ENCODE measurements around the gene TPD52L3. TPM values are rescaled to one million over a fixed set of nuclear protein-coding genes. Genes with fewer than 3 reads are reported as not detected.

The TPD52L3 gene
- total RNA-seq, result not detected in 2 replicates

GRCh38 chr9:6328103-6328502 is at the start of gene TPD52L3:
Gene TPD52L3, plus strand, starts transcription at chr9:6328375. Its CDS starts 221 bp downstream, at chr9:6328596.

Other genes starting within 250 kb of the TPD52L3 start
- gene IL33, start 112.6 kb upstream of the TPD52L3 start, total RNA-seq, result 127 and 138 TPM in 2 replicates
- 25.1 and 29.3 TPM in 2 replicates for gene UHRF2, start 84.8 kb downstream of the TPD52L3 start, total RNA-seq

Measured in cardiac ventricle fibroblast (primary cell).